Measurements from ENCODE around the gene NFIA. TPM values are rescaled to one million over a fixed set of nuclear protein-coding genes. Genes with fewer than 3 reads are reported as not detected.

Gene NFIA
- total RNA-seq, 1 experiment from 2014 or later, result 0.35 TPM

GRCh38 chr1:61259379-61260148 is 177.2 kb downstream of the NFIA start:
- no peak overlapping the region for H3K4me3 Mint-ChIP-seq

More at GRCh38 chr1:61259379-61260148, 177.2 kb downstream of the NFIA start:
- Histone ChIP-seq H3K23ac (ENCODE audit: insufficient read length, low read depth, low read length) (no peak overlapping the region), H3K18ac (ENCODE audit: insufficient read length, low read depth, low read length) (no peak overlapping the region), H3K14ac (ENCODE audit: insufficient read depth, low read length) (no peak overlapping the region), H3K4me2 (ENCODE audit: insufficient read depth, insufficient read length, low read length) (no peak overlapping the region), H4K91ac (ENCODE audit: insufficient read length, low read depth, low read length) (no peak overlapping the region), H4K8ac (replicated peaks; ENCODE audit: insufficient read length, low read depth, low read length) (no peak overlapping the region), H3T11ph (ENCODE audit: low read length) (no peak overlapping the region), H2BK120ac (ENCODE audit: low read depth, low read length, poor library complexity, severe bottlenecking) (no peak overlapping the region), H3K9ac (ENCODE audit: extremely low read depth, insufficient read length, low read length) (no peak overlapping the region), H2BK12ac (ENCODE audit: insufficient read length, low read depth, low read length) (no peak overlapping the region), H3K56ac (ENCODE audit: insufficient read length, low read depth, low read length) (no peak overlapping the region), H4K20me1 (ENCODE audit: control insufficient read depth, insufficient read depth, insufficient read length) (no peaks in the 10 kb centered on the region), H2AK5ac (ENCODE audit: insufficient read length, low read length) (no peak overlapping the region), H2BK15ac (ENCODE audit: low read depth, low read length) (no peak overlapping the region), H2AFZ (ENCODE audit: low read length) (no peak overlapping the region), H3K4ac (ENCODE audit: low read depth, low read length) (no peak overlapping the region), H4K5ac (ENCODE audit: insufficient read length, low read depth, low read length) (no peak overlapping the region), H3K9me3 (ENCODE audit: control insufficient read depth, low read depth, low read length) (no peaks in the 10 kb centered on the region), H3K79me1 (ENCODE audit: insufficient read depth, low read depth, low read length, poor library complexity, severe bottlenecking) (no peaks in the 10 kb centered on the region), H2BK5ac (ENCODE audit: insufficient read length, low read length) (no peak overlapping the region), H2BK20ac (ENCODE audit: low read depth, low read length, poor library complexity, severe bottlenecking) (no peak overlapping the region), H3K23me2 (ENCODE audit: insufficient read length, low read depth, low read length, poor library complexity, severe bottlenecking) (no peaks in the 10 kb centered on the region), H3K27me3 (ENCODE audit: insufficient read depth, low read length) (no peaks in the 10 kb centered on the region), H3K79me2 (ENCODE audit: insufficient read depth, low read length) (no peaks in the 10 kb centered on the region), H3K27ac (ENCODE audit: insufficient read length, low read depth, low read length) (no peak overlapping the region), H3K4me1 (ENCODE audit: insufficient read depth, low read length) (no peaks in the 10 kb centered on the region; the same call in 1 of the 2 replicates)
- Mint-ChIP-seq H3K27me3 (ENCODE audit: low read depth) (no peaks in the 10 kb centered on the region; the same call in 1 of the 2 replicates), H3K27ac (no peak overlapping the region; a peak in 1 of 7 replicates), H3K4me1 (peaks cover 14 to 17% of the 10 kb centered on the region in 2 experiments), H3K36me3 (ENCODE audit: insufficient read depth in 1 of 3, low read depth in 3 of 3) (no peaks in the 10 kb centered on the region), H3K9me3 (no peaks in the 10 kb centered on the region)
- WGBS (ENCODE audit: extremely low coverage, insufficient read length, low lambda C conversion rate), result no CpG with 5 or more reads among the region's 9 CpGs
- DNase-seq, result no peak
- TF ChIP-seq CTCF (conservative IDR thresholded peaks at IDR 0.05), result no peak

Data from H9 (cell line).